Right atrium auricular region (tissue), 2 donors: ENCODE measurements around the gene OTUB2. TPM values are rescaled to one million over a fixed set of nuclear protein-coding genes. Genes with fewer than 3 reads are reported as not detected.

Experiments used
- DNase-seq: peaks from one replicate; pipeline ENCODE4 v3.0.0-alpha.2; 2019; ENCODE audit warnings: low spot score
- H3K27ac ChIP-seq, 2 donors: fragments of 200-600 bp; sonication (generic); 1 replicate in 1 of 2; 2 replicates in 1 of 2; pipeline ENCODE4 v1.5.1; 2016 to 2019
- H3K27me3 ChIP-seq, 2 donors: fragments of 200-600 bp; sonication (generic); one replicate each; pipeline versions ENCODE4 v1.5.1 to v1.6.0; 2017 to 2019
- H3K36me3 ChIP-seq: fragments of 200-600 bp; sonication (generic); one replicate; pipeline ENCODE4 v1.5.1; 2016
- H3K4me1 ChIP-seq, 2 donors: fragments of 200-600 bp; sonication (generic); one replicate each; pipeline versions ENCODE4 v1.5.1 to v1.6.0; 2017 to 2019
- H3K4me3 ChIP-seq, 2 donors: fragments of 200-600 bp; sonication (generic); 1 replicate in 1 of 2; 2 replicates in 1 of 2; pipeline ENCODE4 v1.5.1; 2017 to 2019; ENCODE audit warnings: mild to moderate bottlenecking in 1 of 2, moderate library complexity in 1 of 2
- H3K9me3 ChIP-seq, 2 donors: fragments of 200-600 bp; sonication (generic); one replicate each; pipeline ENCODE4 v1.5.1; 2019
- CTCF ChIP-seq, 2 donors: fragments of 200-600 bp; sonication (generic); IDR thresholded peaks; one replicate each; pipeline ENCODE4 v1.5.1; 2019; ENCODE audit warnings: antibody characterized with exemption in 2 of 2
- total RNA-seq, 2 donors: library from RNA; depleted of rRNA; stranded (reverse); fragments of >200 nt; gene quantifications; one replicate each; pipeline ENCODE4 v1.1.0, GENCODE V29; 2016

Gene OTUB2
- total RNA-seq, 2 donors from 2014 or later: 0.43 to 0.48 TPM

- TF ChIP-seq CTCF (IDR thresholded peaks at IDR 0.05): no peak
- Histone ChIP-seq H3K36me3 (peaks cover 89% of the 10 kb centered on the region), H3K9me3 (no peaks in the 10 kb centered on the region), H3K27ac (peak overlapping the region in 1 of 2 donors; percentile 15), H3K27me3 (no peaks in the 10 kb centered on the region), H3K4me3 (no peak overlapping the region), H3K4me1 (peaks cover 0 to 30% of the 10 kb centered on the region in 2 donors)
- DNase-seq: peak; percentile 51
These were observed 22.8 kb downstream of the OTUB2 start for GRCh38 chr14:94048691-94049624.

GRCh38 chr14:94049625-94050023 lies 23.5 kb downstream of the OTUB2 start:
- H3K9me3 ChIP-seq: no peaks in the 10 kb centered on the region
- peaks cover 93% of the 10 kb centered on the region for H3K36me3 ChIP-seq
- H3K4me1 ChIP-seq: peaks cover 0 to 30% of the 10 kb centered on the region in 2 donors
- no peak overlapping the region for H3K4me3 ChIP-seq
- H3K27ac ChIP-seq: no peak overlapping the region
- DNase-seq: peak; percentile 11
- no peak for TF ChIP-seq CTCF (IDR thresholded peaks at IDR 0.05)
- no peaks in the 10 kb centered on the region for H3K27me3 ChIP-seq

DNA sequence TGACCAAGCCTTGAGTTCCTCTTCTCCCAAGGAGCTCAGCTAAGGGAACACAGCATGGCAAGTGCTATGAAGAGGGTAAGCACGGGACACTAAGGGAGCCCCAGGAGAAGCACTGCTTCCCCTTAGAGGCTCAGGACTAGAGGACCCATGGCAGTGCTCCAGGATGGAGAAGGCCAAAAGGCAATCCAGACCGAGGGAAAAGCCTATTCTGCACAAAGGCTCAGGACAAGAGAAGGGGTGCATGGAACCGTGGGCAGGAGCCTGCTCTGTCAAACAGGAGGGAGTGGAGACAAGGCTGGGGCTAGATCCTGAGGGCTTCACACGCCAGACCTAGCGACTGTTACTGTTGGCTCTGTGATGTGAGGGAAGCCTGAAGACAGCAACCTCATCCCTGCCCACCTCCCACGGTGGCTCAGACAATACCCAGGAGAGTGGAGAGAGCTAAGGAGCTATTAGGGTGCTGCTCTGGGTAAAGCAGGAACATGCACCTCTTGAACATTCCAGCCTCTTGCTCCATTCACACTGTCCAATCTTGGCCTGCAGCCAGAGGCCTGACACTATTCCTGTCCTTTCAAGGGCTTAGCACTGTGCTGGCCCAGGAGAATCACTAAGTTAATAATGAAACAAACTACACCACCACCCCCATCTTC lies 24.2 kb downstream of the OTUB2 start:
- no peaks in the 10 kb centered on the region for H3K27me3 ChIP-seq
- peak; percentile 76 for DNase-seq
- H3K9me3 ChIP-seq: no peaks in the 10 kb centered on the region
- H3K36me3 ChIP-seq: peaks cover 98% of the 10 kb centered on the region
- no peak for TF ChIP-seq CTCF (IDR thresholded peaks at IDR 0.05)
- no peak overlapping the region for H3K4me3 ChIP-seq
- peaks cover 0 to 30% of the 10 kb centered on the region in 2 donors for H3K4me1 ChIP-seq
- H3K27ac ChIP-seq: peak overlapping the region; percentile 45 to 54

- DNase-seq: peak; percentile 59
- H3K9me3 ChIP-seq: no peaks in the 10 kb centered on the region
- peak in 1 of 2 donors; percentile 60 for TF ChIP-seq CTCF (IDR thresholded peaks at IDR 0.05)
- H3K4me1 ChIP-seq: peaks cover 0 to 30% of the 10 kb centered on the region in 2 donors
- no peak overlapping the region for H3K4me3 ChIP-seq
- peak overlapping the region; percentile 45 to 54 for H3K27ac ChIP-seq
- H3K36me3 ChIP-seq: peaks cover 99% of the 10 kb centered on the region
- H3K27me3 ChIP-seq: no peaks in the 10 kb centered on the region
These were observed 25.0 kb downstream of the OTUB2 start for GRCh38 chr14:94051115-94051514.

DNA sequence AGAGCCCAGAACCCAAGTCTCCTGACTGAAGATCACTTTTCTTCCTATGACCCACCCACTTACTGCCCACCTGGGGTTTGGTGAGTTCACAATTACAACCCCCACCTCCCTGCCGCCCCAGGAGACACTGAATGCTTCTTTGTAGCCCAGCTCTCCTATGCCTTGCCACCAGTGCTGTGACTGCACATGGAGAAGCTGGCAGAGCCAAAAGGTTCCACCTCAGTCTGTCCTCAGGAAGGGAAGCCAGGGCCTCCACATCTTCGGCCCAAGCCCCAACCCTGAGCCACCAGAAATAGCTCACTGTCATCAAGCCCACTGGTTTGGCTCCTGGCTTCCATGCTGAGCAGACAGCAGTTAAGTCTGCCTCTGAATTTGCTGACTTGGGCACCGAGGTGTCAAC lies 25.6 kb downstream of the OTUB2 start:
- H3K36me3 ChIP-seq: peaks cover 99% of the 10 kb centered on the region
- peaks cover 0 to 30% of the 10 kb centered on the region in 2 donors for H3K4me1 ChIP-seq
- no peaks in the 10 kb centered on the region for H3K27me3 ChIP-seq
- peak overlapping the region; percentile 45 to 54 for H3K27ac ChIP-seq
- peak; percentile 57 for DNase-seq
- no peak for TF ChIP-seq CTCF (IDR thresholded peaks at IDR 0.05)
- no peak overlapping the region for H3K4me3 ChIP-seq
- no peaks in the 10 kb centered on the region for H3K9me3 ChIP-seq
